ENCODE results near the gene MFSD12.

- TF ChIP-seq EZH2 (IDR thresholded peaks at IDR 0.05; ENCODE audit: borderline replicate concordance, low read depth, low read length, severe bottlenecking) (no peak), MYC (IDR thresholded peaks at IDR 0.05; ENCODE audit: low read depth, low read length) (no peak), POLR2A (IDR thresholded peaks at IDR 0.05; ENCODE audit: low read depth, low read length) (peak; percentile 5)
Measured at GRCh38 chr19:3573858-3574637, 16.7 kb upstream of the MFSD12 start.

Measured in endothelial cell of umbilical vein (primary cell).